Psoas muscle (tissue), 8 donors: ENCODE measurements around the gene HHLA2. TPM values are rescaled to one million over a fixed set of nuclear protein-coding genes. Genes with fewer than 3 reads are reported as not detected.

ENCODE experiments used
- ATAC-seq, 4 donors: fragments of 200-7000 bp; cut with Tn5 transposase; one replicate each; pipeline ENCODE4 v1.9.1; 2020; ENCODE audit warnings: moderate library complexity in 3 of 4, mild to moderate bottlenecking in 2 of 4
- DNase-seq, 2 donors: peaks; one replicate each; pipeline ENCODE4 v3.0.0-alpha.2; 2020
- H3K27ac ChIP-seq: fragments of 200-600 bp; one replicate; pipeline ENCODE4 v1.8.0; 2022
- H3K27me3 ChIP-seq, 3 donors: fragments of 200-600 bp in 1 of 3; one replicate each; pipeline versions ENCODE4 v1.6.1 to v1.8.0; 2013 to 2022; ENCODE audit warnings: low read length in 2 of 3, mild to moderate bottlenecking in 2 of 3, moderate library complexity in 1 of 3; ENCODE audit not compliant: insufficient read depth in 3 of 3
- H3K36me3 ChIP-seq, 2 donors: fragments of 200-600 bp in 1 of 2; one replicate each; pipeline versions ENCODE4 v1.6.1 to v1.8.0; 2013 to 2022; ENCODE audit warnings: low read depth in 1 of 2, mild to moderate bottlenecking in 1 of 2, moderate library complexity in 1 of 2; ENCODE audit not compliant: insufficient read depth in 1 of 2
- H3K4me1 ChIP-seq: fragments of 200-600 bp; one replicate; pipeline ENCODE4 v1.8.0; 2022
- H3K4me3 ChIP-seq: fragments of 200-600 bp; one replicate; pipeline ENCODE4 v1.8.0; 2022; ENCODE audit warnings: mild to moderate bottlenecking
- H3K9me3 ChIP-seq: fragments of 200-600 bp; one replicate; pipeline ENCODE4 v1.8.0; 2022
- WGBS, 3 donors: extraction: QIAGEN DNeasy Blood & Tissue Kit; methylation state at CpG; one replicate each; pipeline versions ENCODE4 v1.1.6 to v1.1.7; 2013; 5-methylcytosine and 5-hydroxymethylcytosine counted together
- intact Hi-C, 2 donors: fragments of 100-400 bp; cut with DNase I; formaldehyde crosslinking; loops; one replicate each; pipeline versions ENCODE4 v1.11.0 to v1.14.2; 2022
- polyA plus RNA-seq, 3 donors: library from polyadenylated mRNA; stranded (reverse); fragments of 200-250 nt; gene quantifications; one replicate each; pipeline ENCODE4 v1.2.3, GENCODE V29; 2013
- total RNA-seq, 4 donors: library from RNA; stranded (reverse); fragmentation: NEBNext Ultra II Directional in 2 of 4; extraction: Animal tissue kit (Norgen Biotek cat#: 25700) in 2 of 4; gene quantifications; one replicate each; pipeline versions ENCODE4 v1.2.1 to v1.2.4, GENCODE V29; 2021 to 2023
- TF ChIP-seq, protein P1 (sequence below): fragments of 200-600 bp; IDR thresholded peaks from one replicate; pipeline ENCODE4 v1.8.0; 2022; ENCODE audit warnings: antibody characterized with exemption
- donor health status: healthy with polysubstance abuse.
- donor health status: DM: no; HTN: no; CAD: no; lungs with moderate emphysema.
- donor health status: Bipolar disorder and iron deficiency.
- donor health status: healthy.
- donor health status: DM: yes; HTN: yes; CAD: no.
- donor health status: DM: no; HTN: no; CAD: no.
- donor health status: DM: no; HTN: no; CAD: no.
- donor health status: DM: yes; HTN: yes; CAD: no.

HHLA2 gene
- total and polyA plus RNA-seq, 7 donors, result 0.04 TPM; not detected in 6

DNA sequence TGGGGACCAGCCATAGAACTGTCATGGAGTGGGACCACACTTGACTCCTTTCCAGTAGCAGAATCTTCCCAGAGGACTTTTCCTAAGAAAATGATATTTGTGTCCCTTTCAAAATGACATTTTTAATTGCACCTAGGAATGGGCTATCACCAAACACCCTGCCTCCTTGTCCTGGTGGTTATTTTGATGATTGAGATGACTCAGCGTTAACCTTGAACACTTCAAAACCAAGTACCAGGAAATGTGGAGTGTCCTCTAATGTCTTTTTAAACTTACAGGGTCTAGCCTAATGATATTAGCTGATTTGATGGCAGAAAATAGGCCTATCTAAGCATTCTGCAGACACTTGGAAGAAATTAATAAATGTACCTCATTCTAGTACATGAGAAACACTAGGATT, 90.7 kb downstream of the HHLA2 start:
- Histone ChIP-seq H3K4me3 (no peak overlapping the region), H3K27me3 (no peaks in the 10 kb centered on the region), H3K27ac (no peak overlapping the region), H3K4me1 (no peaks in the 10 kb centered on the region), H3K36me3 (no peaks in the 10 kb centered on the region), H3K9me3 (no peaks in the 10 kb centered on the region)
- no peak for DNase-seq
- no peak for ATAC-seq
- TF ChIP-seq, protein P1, sequence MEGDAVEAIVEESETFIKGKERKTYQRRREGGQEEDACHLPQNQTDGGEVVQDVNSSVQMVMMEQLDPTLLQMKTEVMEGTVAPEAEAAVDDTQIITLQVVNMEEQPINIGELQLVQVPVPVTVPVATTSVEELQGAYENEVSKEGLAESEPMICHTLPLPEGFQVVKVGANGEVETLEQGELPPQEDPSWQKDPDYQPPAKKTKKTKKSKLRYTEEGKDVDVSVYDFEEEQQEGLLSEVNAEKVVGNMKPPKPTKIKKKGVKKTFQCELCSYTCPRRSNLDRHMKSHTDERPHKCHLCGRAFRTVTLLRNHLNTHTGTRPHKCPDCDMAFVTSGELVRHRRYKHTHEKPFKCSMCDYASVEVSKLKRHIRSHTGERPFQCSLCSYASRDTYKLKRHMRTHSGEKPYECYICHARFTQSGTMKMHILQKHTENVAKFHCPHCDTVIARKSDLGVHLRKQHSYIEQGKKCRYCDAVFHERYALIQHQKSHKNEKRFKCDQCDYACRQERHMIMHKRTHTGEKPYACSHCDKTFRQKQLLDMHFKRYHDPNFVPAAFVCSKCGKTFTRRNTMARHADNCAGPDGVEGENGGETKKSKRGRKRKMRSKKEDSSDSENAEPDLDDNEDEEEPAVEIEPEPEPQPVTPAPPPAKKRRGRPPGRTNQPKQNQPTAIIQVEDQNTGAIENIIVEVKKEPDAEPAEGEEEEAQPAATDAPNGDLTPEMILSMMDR, result no peak
- WGBS, 3 donors, result 99 to 100% (median 100%) methylated on average over 1 of the region's 1 CpG
- intact Hi-C loops, result no loop called here

DNA sequence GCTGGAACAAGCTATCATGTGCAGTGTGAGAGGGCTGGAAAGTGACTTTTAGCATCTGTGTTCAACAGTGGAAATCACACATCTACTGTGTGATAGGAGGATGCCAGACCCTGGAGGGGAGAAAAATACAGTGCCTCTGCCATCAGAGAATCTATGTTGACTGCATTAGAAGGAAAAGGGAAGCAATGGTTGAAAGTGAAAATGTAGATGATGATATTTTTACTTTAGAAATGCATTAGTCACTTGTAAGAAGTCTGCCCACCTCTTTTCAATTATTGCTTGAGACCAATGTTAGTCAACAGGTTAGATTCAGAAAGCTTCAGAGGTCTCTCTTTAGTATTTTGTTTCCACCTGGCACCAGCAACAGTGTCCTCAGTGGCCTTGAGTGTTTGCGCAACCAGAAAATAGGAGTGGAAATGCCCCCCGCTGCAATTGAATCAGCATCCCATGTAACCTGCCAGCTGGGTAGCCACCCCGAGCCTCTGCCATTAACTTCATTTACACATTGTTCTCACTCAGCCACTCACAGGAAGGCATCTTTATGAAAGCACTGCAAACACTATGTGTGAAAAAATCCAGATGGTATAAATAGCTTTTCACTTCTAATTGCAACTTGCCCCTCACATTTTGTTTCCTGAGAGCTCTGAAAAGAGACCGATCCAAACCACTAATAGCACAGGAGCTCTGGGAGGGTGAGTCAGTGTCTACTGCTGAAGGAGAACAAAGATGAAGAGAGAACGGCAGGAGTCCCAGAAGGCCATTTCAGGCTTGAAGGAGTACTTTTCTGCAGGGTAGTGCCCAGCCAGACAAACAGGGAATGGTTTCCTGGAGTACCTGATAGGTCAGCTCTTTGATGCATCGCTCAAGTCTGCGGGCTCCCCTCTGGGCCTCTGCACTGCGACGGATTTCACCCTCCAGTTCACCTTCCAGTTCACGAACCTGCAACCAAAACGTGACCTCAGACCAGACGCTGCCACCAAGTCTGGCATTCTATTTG, 92.1 kb downstream of the HHLA2 start:
- DNase-seq (no peak), ATAC-seq (no peak)
- intact Hi-C loops, result no loop called here
- H3K4me3 ChIP-seq, result no peak overlapping the region
- 41 to 57% (median 48%) methylated on average over 12 of the region's 12 CpGs for WGBS, 3 donors
- no peaks in the 10 kb centered on the region for H3K9me3 ChIP-seq
- H3K4me1 ChIP-seq, result no peaks in the 10 kb centered on the region
- H3K27me3 ChIP-seq, result no peaks in the 10 kb centered on the region
- TF ChIP-seq, protein P1, result no peak
- no peaks in the 10 kb centered on the region for H3K36me3 ChIP-seq
- H3K27ac ChIP-seq, result no peak overlapping the region

DNA sequence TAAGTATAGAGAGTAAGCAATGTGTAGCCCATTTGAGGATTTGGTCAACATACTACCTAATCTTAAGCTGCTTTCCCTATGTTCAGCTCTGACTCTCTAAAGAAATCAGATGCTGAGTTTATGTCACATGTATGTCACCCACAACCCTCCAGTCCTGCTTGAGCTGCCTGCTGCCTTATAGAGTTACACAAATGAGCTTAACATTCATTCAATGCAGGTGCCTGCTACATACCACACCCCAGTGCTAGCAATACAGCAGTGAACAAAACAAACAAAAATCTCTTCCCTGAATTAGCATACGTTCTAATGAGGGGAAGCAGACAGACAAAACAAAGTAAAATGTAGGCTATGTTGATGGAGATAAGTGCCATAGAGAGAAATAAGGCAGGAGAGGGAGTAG, 93.0 kb downstream of the HHLA2 start:
- H3K4me1 ChIP-seq, result no peaks in the 10 kb centered on the region
- H3K27ac ChIP-seq, result no peak overlapping the region
- no peak overlapping the region for H3K4me3 ChIP-seq
- TF ChIP-seq, protein P1, result no peak
- H3K9me3 ChIP-seq, result no peaks in the 10 kb centered on the region
- no peaks in the 10 kb centered on the region for H3K27me3 ChIP-seq
- 55 to 77% (median 57%) methylated on average over 1 of the region's 1 CpG for WGBS, 3 donors
- no peak for ATAC-seq
- H3K36me3 ChIP-seq, result no peaks in the 10 kb centered on the region
- no peak for DNase-seq
- intact Hi-C loops, result no loop called here

DNA sequence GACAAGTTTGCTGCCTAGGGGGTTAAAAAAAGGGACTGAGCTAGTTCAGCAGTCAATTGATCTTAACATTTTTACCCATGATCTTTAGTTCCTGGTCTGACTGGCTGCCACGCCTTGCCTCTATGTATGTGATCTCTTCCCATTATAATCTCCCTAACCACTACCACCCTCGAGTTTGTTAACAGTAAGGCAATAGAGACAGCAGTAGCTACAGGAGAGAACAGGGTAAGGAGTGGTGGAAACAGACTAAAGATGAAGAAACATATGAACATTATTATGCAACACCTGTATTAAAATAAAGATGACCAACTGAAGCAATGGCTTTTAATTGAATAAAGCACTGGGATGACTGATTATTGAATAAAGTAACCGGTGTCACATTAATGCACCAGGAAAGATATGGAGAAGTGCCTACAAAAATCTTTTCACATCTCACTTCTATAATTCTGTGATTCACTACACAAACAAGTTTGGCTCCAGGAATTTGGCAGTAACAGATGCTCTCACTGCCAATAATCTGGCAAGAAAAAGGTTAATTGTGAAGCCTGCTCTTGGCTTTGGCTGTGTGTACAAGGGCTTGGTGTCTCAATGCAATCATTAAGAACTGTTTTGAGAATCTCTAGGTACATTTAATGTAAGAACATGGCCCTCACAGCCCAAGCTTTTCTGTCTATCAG, 95.7 kb downstream of the HHLA2 start:
- Histone ChIP-seq H3K4me3 (no peak overlapping the region), H3K27ac (no peak overlapping the region), H3K4me1 (no peaks in the 10 kb centered on the region), H3K9me3 (no peaks in the 10 kb centered on the region), H3K36me3 (no peaks in the 10 kb centered on the region), H3K27me3 (no peaks in the 10 kb centered on the region)
- 54 to 65% (median 61%) methylated on average over 3 of the region's 3 CpGs for WGBS, 3 donors
- TF ChIP-seq, protein P1, result no peak
- ATAC-seq (no peak), DNase-seq (no peak)
- intact Hi-C loops, result no loop called here
